Measurements from ENCODE around the gene JOSD2. TPM values are rescaled to one million over a fixed set of nuclear protein-coding genes. Genes with fewer than 3 reads are reported as not detected.

JOSD2 gene
- total RNA-seq, 4 donors from 2014 or later: 6.8 to 36.5 (median 27.1) TPM

DNA sequence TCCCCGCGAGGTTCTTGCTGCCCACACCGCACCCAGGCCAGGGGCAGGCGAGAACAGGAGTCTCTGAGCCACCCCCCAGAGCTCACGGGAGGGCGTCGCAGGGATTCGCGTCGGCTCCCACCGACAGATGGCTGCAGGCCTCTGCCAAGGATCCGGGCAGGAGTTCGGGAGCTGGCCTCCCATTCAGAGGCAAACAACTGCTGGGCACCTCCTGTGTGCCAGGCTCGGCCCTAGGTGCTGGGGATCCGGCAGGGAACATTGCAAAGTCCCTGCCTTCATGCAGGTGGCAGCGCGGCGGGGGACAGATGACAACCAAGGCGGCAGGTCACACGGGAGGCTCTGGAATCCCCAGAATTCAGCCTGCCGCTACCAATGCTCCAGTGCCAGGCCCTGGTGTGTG is 32.0 kb upstream of the JOSD2 start:
- TF ChIP-seq, protein P1, sequence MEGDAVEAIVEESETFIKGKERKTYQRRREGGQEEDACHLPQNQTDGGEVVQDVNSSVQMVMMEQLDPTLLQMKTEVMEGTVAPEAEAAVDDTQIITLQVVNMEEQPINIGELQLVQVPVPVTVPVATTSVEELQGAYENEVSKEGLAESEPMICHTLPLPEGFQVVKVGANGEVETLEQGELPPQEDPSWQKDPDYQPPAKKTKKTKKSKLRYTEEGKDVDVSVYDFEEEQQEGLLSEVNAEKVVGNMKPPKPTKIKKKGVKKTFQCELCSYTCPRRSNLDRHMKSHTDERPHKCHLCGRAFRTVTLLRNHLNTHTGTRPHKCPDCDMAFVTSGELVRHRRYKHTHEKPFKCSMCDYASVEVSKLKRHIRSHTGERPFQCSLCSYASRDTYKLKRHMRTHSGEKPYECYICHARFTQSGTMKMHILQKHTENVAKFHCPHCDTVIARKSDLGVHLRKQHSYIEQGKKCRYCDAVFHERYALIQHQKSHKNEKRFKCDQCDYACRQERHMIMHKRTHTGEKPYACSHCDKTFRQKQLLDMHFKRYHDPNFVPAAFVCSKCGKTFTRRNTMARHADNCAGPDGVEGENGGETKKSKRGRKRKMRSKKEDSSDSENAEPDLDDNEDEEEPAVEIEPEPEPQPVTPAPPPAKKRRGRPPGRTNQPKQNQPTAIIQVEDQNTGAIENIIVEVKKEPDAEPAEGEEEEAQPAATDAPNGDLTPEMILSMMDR (IDR thresholded peaks at IDR 0.05; ENCODE audit: low read depth): no peak

GRCh38 chr19:50537769-50538230 is 26.8 kb upstream of the JOSD2 start:
- TF ChIP-seq, protein P1 (IDR thresholded peaks at IDR 0.05; ENCODE audit: low read depth): no peak

GRCh38 chr19:50537306-50537685 is 26.3 kb upstream of the JOSD2 start:
- TF ChIP-seq, protein P1 (IDR thresholded peaks at IDR 0.05; ENCODE audit: low read depth): no peak

DNA sequence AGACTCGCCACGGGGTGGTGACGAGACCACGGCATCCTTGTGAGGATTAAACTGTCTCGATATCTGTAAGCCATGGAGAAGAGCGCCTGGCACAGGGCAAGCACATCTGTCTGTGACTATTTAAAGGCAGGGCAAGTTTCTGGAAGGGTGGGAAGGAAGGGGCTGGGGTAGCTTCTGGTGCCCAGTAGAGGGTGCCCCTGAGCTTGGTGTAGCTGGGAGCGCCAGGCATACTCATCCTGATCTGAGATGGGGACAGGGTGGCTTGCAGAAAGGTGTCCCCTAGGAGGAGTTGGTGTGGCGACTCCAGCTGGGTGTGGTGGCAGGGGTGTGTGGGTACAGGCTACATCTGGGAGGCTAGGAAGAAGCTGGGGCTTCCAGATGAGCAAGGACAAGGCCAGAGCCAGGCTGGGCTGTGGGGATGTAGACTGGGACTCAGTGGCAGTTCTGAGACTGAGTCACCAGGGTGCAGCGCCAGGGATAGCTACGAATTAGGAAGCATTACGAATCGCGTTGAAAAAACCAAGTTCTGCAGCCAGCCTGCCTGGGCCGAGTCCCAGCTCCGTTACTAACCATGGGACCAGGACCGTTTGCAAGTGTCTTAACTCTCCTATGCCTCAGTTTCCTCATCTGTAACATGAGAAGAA is 25.8 kb upstream of the JOSD2 start:
- TF ChIP-seq, protein P1 (IDR thresholded peaks at IDR 0.05; ENCODE audit: low read depth): no peak

DNA sequence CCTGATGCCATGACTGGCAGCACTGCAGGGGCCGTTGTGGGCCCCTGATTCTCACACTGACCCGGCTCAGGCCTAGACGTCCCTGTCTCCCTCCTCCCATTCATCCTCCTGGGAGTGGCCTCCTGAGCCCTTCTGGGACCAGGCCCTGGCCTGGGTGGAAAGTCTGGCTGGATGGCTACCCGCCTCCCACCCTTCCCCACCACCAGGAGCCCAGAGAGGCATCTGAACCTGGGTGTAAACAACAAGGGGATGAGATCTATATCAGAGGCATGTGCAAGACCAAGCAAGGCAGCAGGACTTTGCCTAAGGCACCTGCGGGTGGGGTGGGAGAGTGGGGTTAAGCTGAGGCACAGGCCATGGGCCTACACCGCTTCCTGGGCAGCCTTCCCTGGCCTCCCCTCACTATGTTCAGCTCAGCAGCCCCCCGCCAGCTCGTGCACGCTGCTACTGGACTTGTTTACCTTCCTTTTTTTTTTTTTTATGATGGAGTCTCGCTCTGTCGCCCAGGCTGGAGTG is 24.7 kb upstream of the JOSD2 start:
- TF ChIP-seq, protein P1 (IDR thresholded peaks at IDR 0.05; ENCODE audit: low read depth): no peak

GRCh38 chr19:50534478-50534877 is 23.5 kb upstream of the JOSD2 start:
- TF ChIP-seq, protein P1 (IDR thresholded peaks at IDR 0.05; ENCODE audit: low read depth): no peak

- TF ChIP-seq, protein P1 (IDR thresholded peaks at IDR 0.05; ENCODE audit: low read depth): no peak
These were observed 22.0 kb upstream of the JOSD2 start for GRCh38 chr19:50532952-50533351.
